ENCODE measurements around the gene SNAPC5.

SNAPC5 gene

DNA sequence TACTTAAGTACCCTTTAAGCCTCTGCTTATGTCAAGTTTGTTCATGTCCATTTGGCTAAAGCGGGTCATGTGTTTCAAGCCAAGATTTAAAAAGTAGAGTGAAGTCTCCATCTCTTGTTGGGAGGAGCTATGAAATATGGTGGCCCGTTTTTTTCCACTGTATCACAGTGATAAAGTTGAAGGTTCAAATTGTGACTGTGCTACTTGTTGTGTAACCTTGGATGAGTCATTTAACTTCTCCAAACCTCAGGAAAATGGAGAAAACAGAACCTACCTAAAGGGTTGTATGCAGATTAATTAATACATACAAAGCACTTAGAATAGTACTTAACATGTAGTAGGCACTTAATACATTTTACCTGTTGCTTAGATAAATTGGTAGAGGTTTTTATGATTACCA, 43.4 kb downstream of the SNAPC5 start:
- DNase-seq (ENCODE audit: low read depth), result no peak

DNA sequence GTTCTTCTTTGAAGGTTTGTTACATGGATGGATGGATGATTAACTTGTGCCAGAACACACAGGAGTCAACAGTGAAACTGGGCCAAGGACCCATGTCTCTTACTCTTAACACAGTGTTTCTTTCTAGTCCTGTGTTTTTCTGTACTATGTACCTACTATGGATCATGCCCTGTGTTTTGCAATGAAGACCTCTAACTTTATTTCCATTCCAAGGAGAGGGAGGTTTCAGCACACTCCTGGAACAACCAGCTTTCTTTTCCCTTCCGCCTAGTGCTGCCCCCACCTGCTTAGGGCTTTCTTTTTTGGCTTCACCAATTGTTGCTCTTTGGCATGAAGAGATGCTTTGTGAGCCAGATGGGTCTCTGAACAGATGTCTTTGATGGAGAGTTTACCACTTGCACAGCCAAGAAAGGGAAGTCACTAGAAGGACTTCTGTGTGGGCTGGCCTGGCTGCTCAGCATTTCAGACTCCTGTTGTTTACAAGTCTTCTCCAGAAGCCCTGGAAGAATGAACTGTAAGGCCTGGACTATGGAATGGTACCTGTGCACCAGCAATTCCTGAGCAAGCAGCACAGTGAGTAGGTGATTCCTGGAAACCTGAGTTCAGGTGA, 44.5 kb downstream of the SNAPC5 start:
- DNase-seq (ENCODE audit: low read depth), result no peak

GRCh38 chr15:66452420-66452819, 45.1 kb downstream of the SNAPC5 start:
- DNase-seq (ENCODE audit: low read depth), result no peak

All from stimulated activated CD8-positive, alpha-beta memory T cell treated with anti-CD3 and anti-CD28 coated beads, Interleukin-15, amount 100 ng/mL, for 24 hours (primary cell).